Thyroid gland (tissue), 4 donors: ENCODE results near the gene KRT78.

ENCODE experiments used
- POLR2A ChIP-seq, 2 donors: fragments of 450-650 bp; IDR thresholded peaks; one replicate each; pipeline ENCODE4 v1.6.1; 2017; ENCODE audit warnings: antibody characterized with exemption in 2 of 2, mild to moderate bottlenecking in 2 of 2, moderate library complexity in 1 of 2
- TF ChIP-seq, protein P1 (sequence below), 6 experiments: fragments of 200-600 bp in 3 of 6; fragments of 450-650 bp in 3 of 6; sonication (generic) in 3 of 6; IDR thresholded peaks; one replicate each; pipeline ENCODE4 v1.5.1; 2016 to 2019; ENCODE audit warnings: antibody characterized with exemption in 6 of 6, mild to moderate bottlenecking in 2 of 6, inconsistent platforms in 1 of 6, moderate library complexity in 1 of 6

DNA sequence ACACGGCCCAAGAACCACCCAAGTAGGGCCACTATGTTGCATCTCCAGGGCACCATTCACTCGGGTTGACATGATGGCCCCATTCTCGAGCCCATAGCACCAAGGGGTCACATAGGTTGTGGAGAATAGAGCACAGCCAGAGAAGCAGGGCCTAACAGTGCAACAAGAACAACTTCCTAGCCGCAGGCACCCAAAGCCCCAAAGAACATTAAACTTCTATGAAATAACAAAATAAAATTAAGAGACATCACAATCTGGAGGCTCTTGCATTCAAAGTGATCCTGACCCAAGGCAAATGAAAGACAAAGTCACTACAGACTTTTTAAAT, 36.8 kb downstream of the KRT78 start:
- TF ChIP-seq, protein P1, sequence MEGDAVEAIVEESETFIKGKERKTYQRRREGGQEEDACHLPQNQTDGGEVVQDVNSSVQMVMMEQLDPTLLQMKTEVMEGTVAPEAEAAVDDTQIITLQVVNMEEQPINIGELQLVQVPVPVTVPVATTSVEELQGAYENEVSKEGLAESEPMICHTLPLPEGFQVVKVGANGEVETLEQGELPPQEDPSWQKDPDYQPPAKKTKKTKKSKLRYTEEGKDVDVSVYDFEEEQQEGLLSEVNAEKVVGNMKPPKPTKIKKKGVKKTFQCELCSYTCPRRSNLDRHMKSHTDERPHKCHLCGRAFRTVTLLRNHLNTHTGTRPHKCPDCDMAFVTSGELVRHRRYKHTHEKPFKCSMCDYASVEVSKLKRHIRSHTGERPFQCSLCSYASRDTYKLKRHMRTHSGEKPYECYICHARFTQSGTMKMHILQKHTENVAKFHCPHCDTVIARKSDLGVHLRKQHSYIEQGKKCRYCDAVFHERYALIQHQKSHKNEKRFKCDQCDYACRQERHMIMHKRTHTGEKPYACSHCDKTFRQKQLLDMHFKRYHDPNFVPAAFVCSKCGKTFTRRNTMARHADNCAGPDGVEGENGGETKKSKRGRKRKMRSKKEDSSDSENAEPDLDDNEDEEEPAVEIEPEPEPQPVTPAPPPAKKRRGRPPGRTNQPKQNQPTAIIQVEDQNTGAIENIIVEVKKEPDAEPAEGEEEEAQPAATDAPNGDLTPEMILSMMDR (IDR thresholded peaks at IDR 0.05): no peak
- TF ChIP-seq POLR2A (IDR thresholded peaks at IDR 0.05): no peak
